Measurements from ENCODE around the gene MLF2.

Gene MLF2, protein sequence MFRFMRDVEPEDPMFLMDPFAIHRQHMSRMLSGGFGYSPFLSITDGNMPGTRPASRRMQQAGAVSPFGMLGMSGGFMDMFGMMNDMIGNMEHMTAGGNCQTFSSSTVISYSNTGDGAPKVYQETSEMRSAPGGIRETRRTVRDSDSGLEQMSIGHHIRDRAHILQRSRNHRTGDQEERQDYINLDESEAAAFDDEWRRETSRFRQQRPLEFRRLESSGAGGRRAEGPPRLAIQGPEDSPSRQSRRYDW

GRCh38 chr12:6752921-6753771, at the start of gene MLF2:
MLF2 (minus strand) TSS chr12:6753141; CDS start chr12:6752334, 807 bp downstream.
- DNase-seq: peak; percentile 100

DNA sequence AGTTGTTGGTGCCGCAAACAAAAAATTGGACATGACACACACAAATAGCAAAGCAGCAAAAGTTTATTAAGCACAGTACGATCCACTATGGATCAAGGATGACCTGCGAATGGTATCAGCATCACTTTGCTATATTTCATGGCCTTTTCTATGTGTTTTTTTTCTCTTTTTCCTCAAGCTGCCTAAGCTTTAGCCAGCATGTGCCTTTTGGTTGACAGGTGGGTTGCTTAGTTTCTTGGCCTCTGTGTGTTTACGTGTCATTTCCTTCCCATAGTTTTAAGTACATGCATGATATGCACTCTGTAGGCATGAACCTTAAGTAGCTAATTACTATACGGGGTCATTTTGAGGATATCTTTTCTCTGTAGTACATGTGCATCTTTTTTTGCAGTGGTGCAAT, 46.2 kb upstream of the MLF2 start:
- no peak for DNase-seq

DNA sequence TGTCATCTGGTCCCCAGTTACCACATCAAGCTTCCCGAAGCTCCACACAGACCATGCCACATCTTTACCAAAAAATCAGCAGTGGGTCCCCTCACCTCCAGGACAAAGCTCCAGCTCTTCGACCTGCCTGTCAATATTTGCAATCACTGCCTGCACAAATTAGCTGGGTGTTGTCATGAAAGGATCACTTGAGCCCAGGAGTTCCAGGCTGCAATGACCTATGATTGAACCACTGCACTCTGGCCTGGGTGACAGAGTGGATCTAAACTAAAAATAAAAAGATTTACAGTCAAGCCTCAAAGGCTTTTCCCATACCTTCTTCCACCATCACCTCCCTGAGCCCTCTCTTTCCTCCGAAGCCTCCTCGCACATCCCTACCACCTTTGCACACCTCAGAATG, 43.6 kb upstream of the MLF2 start:
- no peak for DNase-seq

DNA sequence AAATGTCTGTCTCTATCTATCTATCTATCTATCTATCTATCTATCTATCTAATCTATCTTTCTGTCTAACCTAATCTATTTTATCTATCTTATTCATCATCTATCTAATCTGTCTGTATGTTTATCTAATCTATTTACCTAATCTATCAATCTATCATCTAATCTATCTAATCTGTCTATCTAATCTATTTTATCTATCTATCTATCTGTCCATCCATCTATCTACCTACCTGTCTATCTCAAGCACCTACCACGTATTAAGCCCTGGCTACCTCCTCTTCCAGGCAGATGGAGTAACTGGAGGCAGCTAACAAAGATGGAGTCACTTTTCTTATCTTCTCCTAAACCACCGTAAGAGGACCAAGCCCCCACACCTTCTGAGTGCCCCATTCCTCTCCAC, 42.1 kb upstream of the MLF2 start:
- no peak for DNase-seq

GRCh38 chr12:6792522-6793201, 39.7 kb upstream of the MLF2 start:
- no peak for DNase-seq

DNA sequence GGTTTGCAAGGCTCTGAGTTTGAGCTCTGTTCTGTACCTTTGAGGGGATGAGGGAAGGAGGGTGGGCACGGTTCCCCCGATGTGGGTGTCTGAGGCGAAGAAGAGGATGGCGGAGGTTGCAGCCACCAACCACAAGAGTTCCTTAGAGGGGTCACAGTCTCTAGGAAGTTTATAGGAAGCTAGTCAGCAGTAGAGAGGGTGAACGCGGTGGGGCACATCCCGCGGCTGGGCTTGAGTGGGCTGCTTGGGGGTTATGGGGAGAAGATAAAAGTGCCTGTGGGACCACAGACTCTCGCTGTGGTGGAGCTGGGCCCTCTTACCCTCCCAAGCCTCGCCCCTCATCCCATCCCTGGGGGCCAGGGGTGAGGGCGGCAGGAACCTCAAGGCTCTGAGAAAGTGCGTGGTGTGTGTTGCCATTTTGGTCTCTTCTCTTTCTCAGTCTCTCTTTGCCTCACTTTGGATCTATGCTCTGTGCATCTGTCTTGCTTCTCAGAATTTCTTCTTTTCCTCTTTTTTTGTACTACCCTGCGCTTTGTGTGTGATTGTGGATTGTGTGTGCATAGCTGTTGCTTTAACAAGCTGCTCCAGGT, 39.1 kb upstream of the MLF2 start:
- no peak for DNase-seq

DNA sequence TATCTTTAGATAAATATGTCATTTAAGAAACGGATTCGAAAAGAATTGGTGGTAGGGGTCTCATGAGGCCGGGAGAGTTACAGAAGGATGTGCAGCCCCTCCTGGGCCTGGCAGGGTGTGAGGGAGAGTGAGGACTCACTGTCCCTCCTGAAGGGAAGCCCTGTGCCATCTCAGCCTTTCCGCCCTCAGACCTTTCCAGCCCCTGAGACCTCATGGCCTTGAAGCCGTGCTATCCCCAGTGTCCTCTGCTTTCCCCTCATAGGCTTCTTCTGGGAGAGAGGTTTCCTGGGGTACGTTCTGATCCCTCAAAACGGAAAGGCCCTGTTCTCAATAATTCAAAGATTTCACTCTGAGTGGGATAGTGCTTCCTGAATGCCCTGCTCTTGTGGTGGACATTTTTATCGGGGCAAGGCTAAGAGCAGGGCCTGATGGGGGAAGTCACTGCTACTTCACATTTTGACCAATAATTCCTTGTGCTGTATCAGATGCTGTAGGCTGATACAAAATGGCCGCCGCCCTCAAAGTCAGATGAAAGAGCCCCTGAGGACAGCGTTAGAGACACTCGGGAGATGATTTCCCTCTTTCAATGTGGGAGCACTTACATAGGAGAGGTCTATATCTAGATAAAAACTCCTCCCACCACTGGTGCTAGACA, 37.7 kb upstream of the MLF2 start:
- no peak for DNase-seq

DNA sequence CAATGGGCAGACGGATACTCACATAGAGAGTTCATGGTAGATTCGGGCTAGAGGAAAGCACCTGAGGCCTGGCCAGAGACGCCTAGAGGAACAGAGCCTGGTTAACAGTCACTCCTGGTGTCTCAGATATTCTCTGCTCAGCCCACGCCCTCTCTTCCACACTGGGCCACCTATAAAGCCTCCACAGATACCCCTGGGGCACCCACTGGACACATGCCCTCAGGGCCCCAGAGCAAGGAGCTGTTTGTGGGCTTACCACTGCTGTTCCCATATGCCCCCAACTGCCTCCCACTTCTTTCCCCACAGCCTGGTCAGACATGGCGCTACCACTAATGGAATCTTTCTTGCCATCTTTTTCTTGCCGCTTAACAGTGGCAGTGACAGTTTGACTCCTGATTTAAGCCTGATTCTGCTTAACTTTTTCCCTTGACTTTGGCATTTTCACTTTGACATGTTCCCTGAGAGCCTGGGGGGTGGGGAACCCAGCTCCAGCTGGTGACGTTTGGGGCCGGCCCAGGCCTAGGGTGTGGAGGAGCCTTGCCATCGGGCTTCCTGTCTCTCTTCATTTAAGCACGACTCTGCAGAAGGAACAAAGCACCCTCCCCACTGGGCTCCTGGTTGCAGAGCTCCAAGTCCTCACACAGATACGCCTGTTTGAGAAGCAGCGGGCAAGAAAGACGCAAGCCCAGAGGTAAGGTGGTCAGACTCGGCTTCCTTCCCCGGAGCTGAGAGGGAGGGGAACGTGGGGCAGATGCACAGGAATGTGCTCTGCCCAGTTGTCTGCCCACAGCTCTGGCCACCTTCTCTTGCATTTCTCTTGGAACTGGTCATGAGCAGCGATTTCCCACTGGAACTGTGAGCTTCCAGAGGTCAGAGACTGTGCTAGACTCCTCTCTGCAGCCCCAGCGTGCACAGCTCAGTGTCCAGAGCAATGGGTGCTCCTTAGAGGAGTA, 36.3 kb upstream of the MLF2 start, which contains the start of gene CD4:
CD4 (plus strand) TSS at position 557 of the 953 bp plus-strand sequence. CDS start 10,611 bp downstream, outside the sequence.
- no peak for DNase-seq

- no peak for DNase-seq
Measured at GRCh38 chr12:6787309-6787708, 34.4 kb upstream of the MLF2 start.

DNA sequence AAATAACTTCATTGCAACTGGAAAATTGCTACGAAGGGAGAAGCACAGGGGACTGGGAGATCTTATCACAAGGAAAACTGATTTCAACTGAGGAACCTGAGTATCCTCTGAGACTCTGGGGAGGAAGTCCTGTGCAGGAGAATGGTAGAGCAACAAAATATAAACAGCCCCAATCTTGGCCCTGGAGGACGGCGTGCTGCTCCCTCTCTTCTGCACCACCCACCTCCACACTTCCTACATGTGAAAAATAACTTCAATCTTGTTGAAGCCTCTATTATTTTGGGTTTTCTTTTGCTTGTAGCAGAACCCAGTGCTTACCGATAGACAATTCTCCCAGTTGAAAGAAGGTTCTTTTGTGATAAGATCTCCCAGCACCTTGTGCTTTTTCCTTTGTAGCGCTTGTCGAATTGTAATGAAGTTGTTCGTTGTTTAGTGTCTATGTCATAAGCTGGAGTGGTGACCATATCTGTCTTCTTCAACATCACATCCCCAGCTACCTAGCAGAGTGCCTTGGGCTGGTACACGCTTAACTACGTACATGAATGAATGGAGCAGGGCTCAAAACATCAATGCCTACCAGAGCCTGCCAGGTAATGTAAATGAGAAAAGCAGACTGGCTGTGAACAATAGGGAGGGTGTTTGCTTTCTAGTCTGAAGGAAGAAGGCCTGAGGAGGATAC, 33.6 kb upstream of the MLF2 start:
- DNase-seq: no peak

GRCh38 chr12:6784761-6785160, 31.8 kb upstream of the MLF2 start:
- DNase-seq: no peak

GRCh38 chr12:6784296-6784695, 31.4 kb upstream of the MLF2 start:
- DNase-seq: no peak

DNA sequence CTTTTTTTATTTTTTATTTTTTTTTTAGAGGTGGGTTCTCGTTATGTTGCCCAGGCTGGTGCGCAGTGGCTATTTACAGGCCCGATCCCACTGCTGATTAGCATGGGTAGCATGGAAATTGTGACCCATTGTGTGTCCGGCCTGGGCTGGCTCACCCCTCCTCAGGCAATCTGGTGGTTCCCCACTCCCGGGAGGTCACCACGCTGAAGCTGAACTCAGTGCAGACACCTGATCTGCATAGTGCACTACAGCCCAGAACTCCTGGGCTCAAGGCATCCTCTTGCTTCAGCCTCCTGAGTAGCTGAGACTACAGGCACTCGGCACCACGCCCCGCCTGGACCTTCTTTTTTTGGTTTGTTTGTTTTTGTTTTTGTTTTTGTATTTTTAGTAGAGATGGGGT, 30.9 kb upstream of the MLF2 start:
- DNase-seq: no peak

GRCh38 chr12:6782850-6783566, 30.1 kb upstream of the MLF2 start:
- DNase-seq: no peak

- DNase-seq: no peak
Measured at GRCh38 chr12:6782119-6782518, 29.2 kb upstream of the MLF2 start.

DNA sequence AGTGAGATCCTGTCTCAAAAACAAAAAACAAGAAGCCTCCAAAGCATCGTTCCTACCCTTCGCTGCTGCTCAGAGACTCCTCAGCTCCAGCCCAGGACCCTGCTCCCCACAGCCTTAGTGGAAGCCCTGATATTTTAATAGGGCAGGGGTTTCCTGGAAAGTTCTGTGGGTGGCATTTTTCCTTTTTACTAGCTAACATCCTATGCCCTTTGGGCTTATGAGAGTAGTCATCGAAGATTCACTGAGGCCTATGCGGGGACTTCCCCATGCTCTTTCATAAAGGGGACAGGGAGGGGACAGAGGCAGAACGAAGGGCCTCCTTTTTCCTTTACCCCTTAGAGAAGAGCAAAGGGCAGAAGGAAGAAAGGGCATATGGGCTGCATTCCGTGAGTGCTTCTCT, 27.6 kb upstream of the MLF2 start:
- DNase-seq: no peak

- no peak for DNase-seq
Measured at GRCh38 chr12:6779708-6780432, 26.9 kb upstream of the MLF2 start.

DNA sequence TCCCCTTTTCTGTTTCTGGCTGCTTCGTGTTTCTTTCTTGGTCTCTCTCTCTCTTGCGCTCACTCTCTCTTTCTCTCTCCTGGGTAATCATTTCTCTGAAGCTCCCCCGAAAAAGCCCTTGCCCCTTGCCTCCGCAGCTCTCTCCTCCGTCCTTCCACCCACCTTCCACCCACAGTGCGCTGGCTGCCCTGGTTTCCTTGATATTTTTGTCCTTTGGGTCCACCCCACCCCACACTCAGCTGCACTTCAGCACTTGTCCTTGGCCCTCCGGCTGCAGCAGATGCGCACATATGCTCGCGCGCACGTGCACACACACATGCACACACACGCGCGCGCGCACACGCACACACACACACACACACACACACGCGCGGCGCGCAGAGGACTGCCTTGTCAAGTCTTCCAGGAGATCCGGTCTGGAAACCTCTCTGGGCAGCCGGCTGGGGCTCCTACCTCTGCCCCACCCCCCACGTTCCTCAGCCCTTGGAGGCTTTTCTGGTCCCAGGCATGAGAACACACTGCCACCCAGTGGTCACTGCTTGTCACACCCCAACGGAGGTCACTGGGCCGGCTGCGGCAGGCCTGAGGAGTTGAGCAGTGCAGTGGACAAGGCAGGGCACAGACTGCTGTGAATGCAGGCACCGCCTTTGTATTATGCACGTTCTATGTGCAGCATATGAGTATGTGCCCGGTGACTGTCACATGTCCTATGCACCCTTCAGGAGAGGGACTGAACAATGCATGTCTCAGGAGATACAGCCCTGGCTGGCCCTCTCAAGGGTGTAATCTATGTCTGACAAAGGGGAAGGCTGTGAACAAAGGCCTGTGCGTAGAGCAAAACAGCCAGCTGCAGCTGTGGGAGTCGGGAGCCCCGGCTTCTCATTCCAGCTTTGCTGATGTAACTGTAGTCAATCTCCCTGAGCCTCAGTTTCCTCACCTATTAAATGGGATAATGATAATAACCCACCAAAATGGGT, 25.9 kb upstream of the MLF2 start:
- DNase-seq: peak; percentile 99

Measured in NCI-H146 (cell line).